PC-9 (cell line): ENCODE results near the gene CLDN15. TPM values are rescaled to one million over a fixed set of nuclear protein-coding genes. Genes with fewer than 3 reads are reported as not detected.

Source experiments
- BruUV-seq: library from RNA; stranded (reverse); fragments of 400-500 nt; replicated peaks from 2 replicates; lab custom pipeline; 2021; lab: Mats Ljungman, UMichigan
- CTCF ChIA-PET: fragments of 300-600 bp; sonication (Branson Sonifier 250); formaldehyde crosslinking; loops from one replicate; lab custom pipeline; 2022; ENCODE audit warnings: antibody characterized with exemption; lab: Charles Lee
- POLR2A ChIA-PET: fragments of 300-600 bp; sonication (Branson Sonifier 250); formaldehyde crosslinking; loops from one replicate; lab custom pipeline; 2022; ENCODE audit warnings: antibody characterized with exemption; ENCODE audit not compliant: unreplicated experiment; lab: Charles Lee
- DNase-seq, 2 experiments: peaks; one replicate each; pipeline versions ENCODE4 v3.0.0 to v3.0.0-alpha.2; 2015 to 2022; ENCODE audit warnings: mixed read lengths in 1 of 2
- H2AFZ ChIP-seq: fragments of 200-600 bp; sonication (generic); 2 replicates; pipeline ENCODE4 v1.8.1; 2017; ENCODE audit warnings: antibody characterized with exemption
- H3F3A ChIP-seq: fragments of 200-600 bp; sonication (generic); 2 replicates; pipeline ENCODE4 v1.8.1; 2017; ENCODE audit warnings: antibody characterized with exemption, mild to moderate bottlenecking, low read depth; ENCODE audit not compliant: insufficient read depth
- H3K27ac ChIP-seq: fragments of 200-600 bp; sonication (generic); 2 replicates; pipeline ENCODE4 v1.6.1; 2016; ENCODE audit warnings: mixed run types
- H3K27me3 ChIP-seq: fragments of 200-600 bp; sonication (generic); 2 replicates; pipeline ENCODE4 v1.6.1; 2016; ENCODE audit warnings: low read depth, mixed run types; ENCODE audit not compliant: insufficient read depth
- H3K36me3 ChIP-seq: fragments of 200-600 bp; sonication (generic); 2 replicates; pipeline ENCODE4 v1.6.1; 2016; ENCODE audit warnings: low read depth, mixed run types
- H3K4me1 ChIP-seq: fragments of 200-600 bp; sonication (generic); replicated peaks from 2 replicates; pipeline ENCODE4 v1.6.1; 2016; ENCODE audit warnings: mixed run types; ENCODE audit not compliant: insufficient read depth
- H3K4me2 ChIP-seq: fragments of 200-600 bp; sonication (generic); 2 replicates; pipeline ENCODE4 v1.6.1; 2017; ENCODE audit warnings: mixed run types
- H3K4me3 ChIP-seq: fragments of 200-600 bp; sonication (generic); 2 replicates; pipeline ENCODE4 v1.6.1; 2016; ENCODE audit warnings: mixed run types
- H3K79me2 ChIP-seq: fragments of 200-600 bp; sonication (generic); 2 replicates; pipeline ENCODE4 v1.6.1; 2017; ENCODE audit warnings: low read depth, mixed run types
- H3K9me2 ChIP-seq: fragments of 200-600 bp; sonication (generic); 2 replicates; pipeline ENCODE4 v1.8.1; 2017; ENCODE audit warnings: mild to moderate bottlenecking; ENCODE audit not compliant: insufficient read depth
- H3K9me3 ChIP-seq: fragments of 200-600 bp; sonication (generic); 2 replicates; pipeline ENCODE4 v1.8.1; 2016; ENCODE audit warnings: low read depth; ENCODE audit not compliant: insufficient read depth
- H4K20me1 ChIP-seq: fragments of 200-600 bp; sonication (generic); 2 replicates; pipeline ENCODE4 v1.8.1; 2017; ENCODE audit not compliant: insufficient read depth
- EZH2 ChIP-seq: fragments of 200-600 bp; sonication (generic); IDR thresholded peaks from 2 replicates; pipeline ENCODE4 v1.8.0; 2017; ENCODE audit warnings: antibody characterized with exemption, low read depth
- intact Hi-C: fragments of 100-400 bp; cut with micrococcal nuclease; formaldehyde crosslinking; loops from one replicate; pipeline ENCODE4 v1.10.0; 2022; ENCODE audit not compliant: unreplicated experiment
- total RNA-seq: library from RNA; stranded (reverse); gene quantifications from 2 replicates; pipeline ENCODE4 v1.2.3, GENCODE V29; 2021
- TF ChIP-seq, protein P1 (sequence below): fragments of 200-600 bp; sonication (generic); conservative IDR thresholded peaks from 2 replicates; pipeline ENCODE4 v1.6.1; 2017; ENCODE audit warnings: mixed run types, antibody characterized with exemption, mild to moderate bottlenecking, moderate library complexity

Gene CLDN15
- total RNA-seq, 1 experiment from 2014 or later, result 17.2 TPM

DNA sequence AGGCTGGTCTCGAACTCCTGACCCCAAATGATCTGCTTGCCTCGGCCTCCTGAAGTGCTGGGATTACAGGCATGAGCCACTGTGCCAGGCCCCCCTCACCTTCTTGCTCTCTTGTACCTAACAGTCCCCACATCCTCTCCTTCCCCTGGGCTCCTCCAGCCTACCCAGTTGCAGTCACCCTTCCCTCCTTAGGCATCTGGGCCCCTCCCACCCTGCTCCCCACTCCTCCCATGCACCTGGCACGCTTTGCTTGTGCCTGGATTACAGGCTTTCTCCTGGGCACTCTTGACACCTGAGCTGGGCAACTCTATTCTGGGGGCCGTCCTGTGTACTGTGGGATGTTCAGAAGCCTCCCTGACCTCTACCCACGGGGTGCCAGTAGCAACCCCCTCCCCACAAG is 3.0 kb downstream of the CLDN15 start:
- no peak for DNase-seq
- TF ChIP-seq, protein P1, sequence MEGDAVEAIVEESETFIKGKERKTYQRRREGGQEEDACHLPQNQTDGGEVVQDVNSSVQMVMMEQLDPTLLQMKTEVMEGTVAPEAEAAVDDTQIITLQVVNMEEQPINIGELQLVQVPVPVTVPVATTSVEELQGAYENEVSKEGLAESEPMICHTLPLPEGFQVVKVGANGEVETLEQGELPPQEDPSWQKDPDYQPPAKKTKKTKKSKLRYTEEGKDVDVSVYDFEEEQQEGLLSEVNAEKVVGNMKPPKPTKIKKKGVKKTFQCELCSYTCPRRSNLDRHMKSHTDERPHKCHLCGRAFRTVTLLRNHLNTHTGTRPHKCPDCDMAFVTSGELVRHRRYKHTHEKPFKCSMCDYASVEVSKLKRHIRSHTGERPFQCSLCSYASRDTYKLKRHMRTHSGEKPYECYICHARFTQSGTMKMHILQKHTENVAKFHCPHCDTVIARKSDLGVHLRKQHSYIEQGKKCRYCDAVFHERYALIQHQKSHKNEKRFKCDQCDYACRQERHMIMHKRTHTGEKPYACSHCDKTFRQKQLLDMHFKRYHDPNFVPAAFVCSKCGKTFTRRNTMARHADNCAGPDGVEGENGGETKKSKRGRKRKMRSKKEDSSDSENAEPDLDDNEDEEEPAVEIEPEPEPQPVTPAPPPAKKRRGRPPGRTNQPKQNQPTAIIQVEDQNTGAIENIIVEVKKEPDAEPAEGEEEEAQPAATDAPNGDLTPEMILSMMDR, result no peak
- no peak overlapping the region for H2AFZ ChIP-seq
- no peaks in the 10 kb centered on the region for H3K9me3 ChIP-seq
- no peak overlapping the region for H3K4me2 ChIP-seq
- CTCF ChIA-PET, result interaction anchor here (0.5 kb wide), 1 partner anchor 17 kb away, joined by 3 read pairs; the partner anchor contains the start of gene PLOD3
- H3K27me3 ChIP-seq, result no peaks in the 10 kb centered on the region
- peaks cover 22% of the 10 kb centered on the region; the same call in 1 of the 2 replicates for H3F3A ChIP-seq
- intact Hi-C loops, result no loop called here
- peaks cover 5% of the 10 kb centered on the region for H3K4me1 ChIP-seq
- POLR2A ChIA-PET, result no interaction called here
- no peaks in the 10 kb centered on the region for H3K9me2 ChIP-seq
- H3K36me3 ChIP-seq, result no peaks in the 10 kb centered on the region
- H4K20me1 ChIP-seq, result no peaks in the 10 kb centered on the region
- H3K79me2 ChIP-seq, result no peaks in the 10 kb centered on the region
- BruUV-seq, result no TSS peak
- H3K4me3 ChIP-seq, result no peak overlapping the region
- no peak overlapping the region for H3K27ac ChIP-seq

DNA sequence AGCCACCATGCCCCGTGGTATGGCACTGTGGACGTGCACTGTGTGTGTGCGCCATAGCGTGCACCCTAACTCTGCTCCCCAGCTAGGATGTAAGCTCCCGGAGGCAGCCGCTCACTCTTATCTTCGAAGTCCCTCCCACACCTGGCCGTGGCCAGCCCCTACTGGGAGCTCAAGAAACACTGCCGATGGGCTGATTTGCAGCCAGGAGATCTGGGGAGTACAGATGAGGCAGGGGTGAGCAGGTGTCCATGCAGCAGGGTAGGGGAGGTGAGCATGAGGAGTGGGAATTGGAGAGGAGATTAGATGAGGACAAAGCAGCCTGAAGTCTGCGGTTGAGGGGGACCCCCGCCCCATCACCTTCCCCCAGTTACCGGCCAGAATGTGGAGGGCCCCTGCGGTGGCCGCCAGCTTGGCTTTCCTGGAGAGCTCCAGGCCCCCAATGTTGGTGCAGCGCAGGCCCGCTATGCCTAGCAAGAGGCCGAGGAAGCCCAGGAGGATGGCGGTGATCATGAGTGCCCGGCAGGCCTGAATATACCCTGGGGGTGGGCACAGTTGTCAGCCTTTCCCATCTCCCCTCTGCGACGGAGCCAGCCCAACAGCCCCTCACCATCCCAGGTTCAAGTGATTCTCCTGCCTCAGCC is 3.6 kb downstream of the CLDN15 start:
- H2AFZ ChIP-seq, result no peak overlapping the region
- no peaks in the 10 kb centered on the region for H3K9me3 ChIP-seq
- no peaks in the 10 kb centered on the region for H4K20me1 ChIP-seq
- no peaks in the 10 kb centered on the region for H3K79me2 ChIP-seq
- peaks cover 5% of the 10 kb centered on the region for H3K4me1 ChIP-seq
- H3F3A ChIP-seq, result peaks cover 22% of the 10 kb centered on the region; the same call in 1 of the 2 replicates
- POLR2A ChIA-PET, result no interaction called here
- TF ChIP-seq, protein P1, result no peak
- TF ChIP-seq EZH2, result no peak
- H3K27ac ChIP-seq, result no peak overlapping the region
- no peaks in the 10 kb centered on the region for H3K36me3 ChIP-seq
- no peaks in the 10 kb centered on the region for H3K27me3 ChIP-seq
- DNase-seq, result no peak
- CTCF ChIA-PET, result interaction anchor here (0.5 to 0.9 kb wide), 3 partner anchors 35 to 183 kb away, joined by 3 to 4 read pairs (median 4); no protein-coding TSS in a partner anchor
- no peak overlapping the region for H3K4me3 ChIP-seq
- H3K4me2 ChIP-seq, result no peak overlapping the region
- no peaks in the 10 kb centered on the region for H3K9me2 ChIP-seq
- BruUV-seq, result no TSS peak
- intact Hi-C loops, result no loop called here

DNA sequence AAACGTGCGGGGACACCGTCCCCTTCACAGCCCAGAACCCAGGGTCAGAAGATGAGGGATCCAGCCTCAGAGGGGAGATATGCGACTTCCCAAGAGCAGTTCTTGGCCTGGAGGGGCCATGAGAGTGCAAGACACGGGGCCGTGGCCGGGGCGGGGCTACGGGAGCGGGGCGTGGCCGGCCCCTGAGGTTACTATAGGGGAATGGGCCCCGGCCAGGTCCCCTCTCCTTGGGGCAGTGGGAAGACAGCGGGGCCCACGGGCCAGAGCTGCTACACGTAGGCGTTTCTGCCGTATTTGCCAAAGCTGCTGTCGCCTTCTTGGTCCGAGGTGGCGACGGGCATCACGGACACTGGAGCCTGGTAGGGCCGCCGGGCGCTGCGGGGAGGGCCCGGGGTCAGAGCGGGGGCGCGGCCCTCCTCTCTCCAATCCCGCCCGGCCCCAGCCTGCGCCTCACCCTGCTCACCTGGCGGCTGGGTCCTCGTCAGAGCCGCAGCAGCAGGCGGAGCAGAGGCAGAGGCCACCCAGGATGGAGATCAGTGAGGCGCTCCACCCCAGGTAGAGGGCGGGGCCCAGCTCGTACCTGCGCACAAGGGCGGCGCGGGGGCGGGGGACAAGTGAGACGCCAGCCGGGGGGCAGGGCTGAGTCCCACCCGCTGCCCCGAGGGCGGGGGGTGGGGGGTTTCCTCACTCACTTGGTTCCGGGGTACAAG is 5.3 kb downstream of the CLDN15 start:
- TF ChIP-seq, protein P1, result no peak
- no peak for TF ChIP-seq EZH2
- Histone ChIP-seq H3K9me3 (no peaks in the 10 kb centered on the region), H3K4me3 (peak overlapping the region; percentile 59; the same call in 1 of the 2 replicates), H3F3A (peaks cover 19% of the 10 kb centered on the region; the same call in 1 of the 2 replicates), H4K20me1 (no peaks in the 10 kb centered on the region), H3K79me2 (no peaks in the 10 kb centered on the region), H3K36me3 (0 out of 2 replicates have a peak, but pooled peaks cover 5% of the 10 kb centered on the region), H3K4me2 (peak overlapping the region; percentile 80), H2AFZ (peak overlapping the region; percentile 79), H3K27me3 (no peaks in the 10 kb centered on the region), H3K4me1 (peaks cover 5% of the 10 kb centered on the region), H3K9me2 (no peaks in the 10 kb centered on the region), H3K27ac (peak overlapping the region; percentile 44; the same call in 1 of the 2 replicates)
- peak; percentile 63 to 92 for DNase-seq
- BruUV-seq, result TSS peak; percentile 55
- ChIA-PET POLR2A (interaction anchor here (0.6 to 1.1 kb wide), 4 partner anchors 9 to 231 kb away, joined by 4 to 61 read pairs (median 6); partner anchors contain the start of genes PLOD3 and ZNHIT1), CTCF (interaction anchor here (0.6 to 1.3 kb wide), 2 partner anchors 12 to 24 kb away, joined by 3 read pairs; no protein-coding TSS in a partner anchor)
- intact Hi-C loops, result loop anchor here (1.0 kb wide), 2 partner anchors 12 to 14 kb away; partner anchors contain the start of gene ZNHIT1
